Vein endothelial cell (primary cell): ENCODE results near the gene PPP3CB. TPM values are rescaled to one million over a fixed set of nuclear protein-coding genes. Genes with fewer than 3 reads are reported as not detected.

Experiments
- small RNA-seq: library from RNA; depleted of rRNA; stranded (forward); fragments of <200 nt; gene quantifications from one replicate; pipeline ENCODE3, GENCODE V24; 2012
- total RNA-seq: library from RNA; depleted of rRNA; stranded (reverse); fragments of >200 nt; gene quantifications from 2 replicates; pipeline ENCODE4 v1.2.3, GENCODE V29; 2012

PPP3CB gene
- total RNA-seq, result 19.2 and 21.9 TPM in 2 replicates

DNA sequence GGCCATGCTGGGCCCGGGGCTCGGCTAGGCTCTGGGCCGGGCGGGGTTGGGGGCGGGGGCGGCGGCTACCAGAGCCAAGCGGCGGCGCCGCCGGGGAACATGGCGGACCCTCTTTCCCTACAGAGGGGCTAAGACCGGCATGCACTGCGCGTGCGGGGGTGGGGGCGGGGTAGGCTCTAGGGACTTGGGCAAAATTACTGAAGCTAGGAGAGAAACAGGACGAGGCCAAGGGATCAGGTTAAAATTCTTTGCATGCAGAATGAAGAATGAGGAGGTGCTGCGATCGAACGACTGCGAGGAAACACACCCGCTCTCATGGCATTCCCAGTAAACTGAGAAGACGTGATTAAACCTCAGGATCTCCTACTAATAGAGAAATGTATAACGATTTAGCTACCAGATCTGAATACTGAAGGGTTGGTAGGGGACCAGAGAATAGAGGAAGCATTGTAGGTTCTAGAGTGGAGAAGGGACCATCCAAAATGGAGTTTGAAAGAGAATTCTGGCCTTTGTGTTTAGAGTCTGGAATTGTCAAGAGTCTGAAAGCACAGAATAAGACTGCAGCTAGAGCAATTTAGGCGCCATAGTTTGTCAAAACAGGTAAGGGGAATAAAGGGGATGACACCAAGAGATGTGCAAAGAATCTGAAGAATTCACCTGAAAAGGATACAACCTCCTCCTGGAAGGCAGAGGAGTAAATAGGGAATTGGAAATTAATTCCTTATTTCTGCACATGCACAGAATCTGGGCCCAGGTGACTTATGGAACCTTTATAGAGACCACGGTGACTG, at the start of gene PPP3CB:
Gene PPP3CB, minus strand, starts transcription at position 141 of the 791 bp plus-strand sequence. Its CDS starts 135 bp downstream, at position 6.

DNA sequence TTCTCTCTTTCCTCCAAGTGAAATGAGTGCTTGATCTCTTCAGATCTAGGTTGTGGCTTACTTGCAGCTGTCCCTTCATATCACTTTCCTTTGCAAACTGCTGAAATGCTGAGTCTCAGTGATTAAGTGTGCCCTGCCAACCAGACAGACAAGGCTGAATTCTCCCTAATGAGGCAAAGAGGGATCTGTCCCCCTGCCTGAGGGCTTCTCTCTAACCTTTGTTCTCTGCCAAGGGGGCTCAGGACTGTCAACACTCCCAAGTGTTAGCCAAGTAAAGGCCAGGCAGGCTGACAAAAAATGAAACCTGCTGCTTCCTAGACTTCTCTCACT, 62.3 kb downstream of the PPP3CB start, which contains the start of gene MSS51:
Gene MSS51, minus strand, starts transcription at position 24 of the 330 bp plus-strand sequence. CDS start 5,277 bp downstream, outside the sequence.

GRCh38 chr10:73413528-73414229, 82.1 kb downstream of the PPP3CB start, which contains the start of gene ANXA7:
ANXA7 (minus strand) TSS chr10:73414058; CDS start chr10:73400856, 13,202 bp downstream.

Small RNA genes lying within 50 kb of the gene (small RNA-seq; reads per million reads assigned to genes)
- not detected for gene RNU6-883P

Other genes starting within 250 kb of the PPP3CB start
- gene DNAJC9, start 248.8 kb downstream of the PPP3CB start, total RNA-seq, result 27.1 and 49.3 TPM in 2 replicates
- gene MRPS16, start 243.4 kb downstream of the PPP3CB start, total RNA-seq, result 79.4 and 85.3 TPM in 2 replicates
- under 0.01 and 0.29 TPM in 2 replicates for gene CFAP70, start 137.2 kb downstream of the PPP3CB start, total RNA-seq
- 91.5 and 120 TPM in 2 replicates for gene ANXA7, start 82.0 kb downstream of the PPP3CB start, total RNA-seq
- 1.6 TPM in 2 replicates for gene MSS51, start 62.5 kb downstream of the PPP3CB start, total RNA-seq
- 10.5 and 13.0 TPM in 2 replicates for gene USP54, start 95.3 kb upstream of the PPP3CB start, total RNA-seq
- gene MYOZ1, start 145.4 kb upstream of the PPP3CB start, total RNA-seq, result not detected in 2 replicates
- gene SYNPO2L, start 160.0 kb upstream of the PPP3CB start, total RNA-seq, result not detected in 2 replicates
- gene AGAP5, start 202.1 kb upstream of the PPP3CB start, total RNA-seq, result 1.6 and 1.9 TPM in 2 replicates
- gene SEC24C, start 248.3 kb upstream of the PPP3CB start, total RNA-seq, result 62.3 and 79.0 TPM in 2 replicates